Activated T-helper 1 cell treated with anti-CD3 and anti-CD28 coated beads, Interleukin-12 subunit alpha, Interleukin-12 subunit beta, Interleukin-2, Interleukin-4 antibody, amounts not matched to agents 30 ng/mL and 10 ng/mL and 1 ng/mL, durations not matched to agents 14 hours and 24 hours and 36 hours (primary cell): ENCODE results near the gene HLCS. TPM values are rescaled to one million over a fixed set of nuclear protein-coding genes. Genes with fewer than 3 reads are reported as not detected.
"Not testable (repeated sequence)": the region's sequence is repeated elsewhere in the genome, so short reads cannot be mapped to it uniquely, and the experiment has no call there.

Experiments
- DNase-seq: peaks from one replicate; pipeline ENCODE4 v3.0.0; 2021; ENCODE audit warnings: low spot score
- H3K27ac Mint-ChIP-seq: one replicate; pipeline ENCODE4 v1.8.0; 2021; ENCODE audit warnings: mild to moderate bottlenecking, mixed read lengths
- H3K27me3 Mint-ChIP-seq: one replicate; pipeline ENCODE4 v1.8.0; 2022; ENCODE audit warnings: mild to moderate bottlenecking, moderate library complexity, mixed read lengths; ENCODE audit not compliant: insufficient read depth
- H3K36me3 Mint-ChIP-seq: one replicate; pipeline ENCODE4 v1.8.0; 2021; ENCODE audit warnings: low read depth, mixed read lengths
- H3K4me1 Mint-ChIP-seq: one replicate; pipeline ENCODE4 v1.8.0; 2021; ENCODE audit warnings: low read depth, mixed read lengths
- H3K4me3 Mint-ChIP-seq: one replicate; pipeline ENCODE4 v1.8.0; 2021; ENCODE audit warnings: mild to moderate bottlenecking, moderate library complexity, mixed read lengths
- H3K9me3 Mint-ChIP-seq: one replicate; pipeline ENCODE4 v1.8.0; 2021; ENCODE audit warnings: mixed read lengths
- intact Hi-C: fragments of 100-400 bp; cut with micrococcal nuclease; formaldehyde crosslinking; loops from one replicate; pipeline ENCODE4 v1.15.1; 2024
- total RNA-seq: library from RNA; stranded (reverse); gene quantifications from 2 replicates; pipeline ENCODE4 v1.2.3, GENCODE V29; 2022

HLCS gene
- 12.6 and 15.8 TPM in 2 replicates for total RNA-seq

DNA sequence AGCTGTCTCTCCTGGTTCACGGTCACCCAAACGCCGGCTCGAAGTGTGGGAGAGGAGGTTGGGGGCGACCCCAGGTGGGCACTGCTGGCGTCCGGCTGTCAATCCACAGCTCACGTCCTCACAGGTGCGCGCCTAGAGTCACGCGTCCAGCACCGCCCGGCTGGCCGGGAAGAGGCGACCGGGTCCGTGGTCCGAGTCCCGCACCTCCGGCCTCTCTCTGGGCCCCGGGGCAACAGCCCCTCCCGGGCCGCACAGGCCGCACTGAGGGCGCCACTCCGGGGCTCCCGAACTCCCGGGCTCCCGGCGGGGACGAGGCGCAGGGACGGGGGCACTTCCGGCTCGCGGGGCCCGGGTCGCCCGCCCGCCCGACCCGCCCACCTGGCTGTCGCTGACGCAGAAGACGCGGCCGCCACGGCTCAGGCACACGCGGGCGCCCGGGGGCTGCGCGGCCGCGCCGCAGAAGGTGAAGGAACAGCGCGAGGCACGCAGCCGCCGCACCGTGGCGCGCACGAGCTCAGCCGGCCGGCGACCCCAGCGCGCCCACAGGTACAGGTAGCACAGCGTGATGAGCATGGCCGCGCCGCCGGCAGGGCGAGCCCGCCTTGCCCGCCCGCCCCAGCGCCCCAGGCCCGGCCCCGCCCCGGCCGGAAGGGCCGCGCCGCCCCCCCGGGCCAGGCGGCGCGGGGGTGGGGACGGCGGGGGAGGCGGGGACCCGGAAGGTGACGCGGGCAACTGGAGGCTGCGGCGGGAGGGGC is at the start of gene HLCS:
TSS of gene HLCS (minus strand) at position 604 of the 755 bp plus-strand sequence. CDS start at position 573, 31 bp downstream.
- H3K4me1 Mint-ChIP-seq = peaks cover 22% of the 10 kb centered on the region
- peak within 1 kb of the TSS; percentile 93 for H3K4me3 Mint-ChIP-seq
- H3K9me3 Mint-ChIP-seq = no peaks in the 10 kb centered on the region
- intact Hi-C loops = loop anchor here (1.0 to 2.0 kb wide), 4 partner anchors 23 to 301 kb away; partner anchors contain the start of genes PIGP, TTC3 and VPS26C
- peak within 1 kb of the TSS; percentile 90 for H3K27ac Mint-ChIP-seq
- H3K36me3 Mint-ChIP-seq = peaks cover 13% of the 10 kb centered on the region
- H3K27me3 Mint-ChIP-seq = no peaks in the 10 kb centered on the region
- DNase-seq = peak; percentile 69

DNA sequence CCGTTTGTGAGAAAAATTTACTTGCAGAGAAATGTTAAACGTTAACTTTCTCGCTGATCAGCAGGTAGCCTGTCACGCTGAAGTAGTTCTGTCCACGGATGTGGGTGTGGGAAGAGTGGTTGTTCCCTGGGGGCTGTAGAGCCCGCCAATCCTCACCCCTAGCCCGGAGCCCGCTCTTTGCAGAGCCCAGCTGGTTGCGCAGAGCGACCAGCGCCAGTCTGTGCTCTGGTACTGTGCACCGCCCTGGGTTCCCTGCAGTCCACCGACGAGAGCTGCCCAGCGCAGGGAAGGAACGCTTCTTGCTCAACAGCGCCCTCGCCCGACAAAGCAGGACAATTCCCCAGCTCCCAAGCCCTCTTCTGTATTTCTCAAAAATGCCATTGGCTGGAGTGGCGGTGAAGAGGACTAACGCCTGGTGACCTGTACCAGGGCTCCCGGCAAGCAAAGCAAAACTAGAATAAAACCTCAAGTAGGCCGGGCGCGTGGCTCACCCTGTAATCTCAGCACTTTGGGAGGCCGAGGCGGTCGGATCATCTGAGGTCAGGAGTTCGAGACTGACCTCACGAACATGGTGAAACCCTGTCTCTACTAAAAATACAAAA is 43.4 kb upstream of the HLCS start:
- H3K27ac Mint-ChIP-seq = no peak overlapping the region
- DNase-seq = peak; percentile 69
- H3K4me3 Mint-ChIP-seq = peak overlapping the region; percentile 63
- intact Hi-C loops = loop anchor here (1.0 to 10.0 kb wide), 7 partner anchors 21 to 505 kb away; partner anchors contain the start of gene HLCS
- H3K9me3 Mint-ChIP-seq = no peaks in the 10 kb centered on the region
- peaks cover 27% of the 10 kb centered on the region for H3K27me3 Mint-ChIP-seq
- no peaks in the 10 kb centered on the region for H3K36me3 Mint-ChIP-seq
- peaks cover 12% of the 10 kb centered on the region for H3K4me1 Mint-ChIP-seq

DNA sequence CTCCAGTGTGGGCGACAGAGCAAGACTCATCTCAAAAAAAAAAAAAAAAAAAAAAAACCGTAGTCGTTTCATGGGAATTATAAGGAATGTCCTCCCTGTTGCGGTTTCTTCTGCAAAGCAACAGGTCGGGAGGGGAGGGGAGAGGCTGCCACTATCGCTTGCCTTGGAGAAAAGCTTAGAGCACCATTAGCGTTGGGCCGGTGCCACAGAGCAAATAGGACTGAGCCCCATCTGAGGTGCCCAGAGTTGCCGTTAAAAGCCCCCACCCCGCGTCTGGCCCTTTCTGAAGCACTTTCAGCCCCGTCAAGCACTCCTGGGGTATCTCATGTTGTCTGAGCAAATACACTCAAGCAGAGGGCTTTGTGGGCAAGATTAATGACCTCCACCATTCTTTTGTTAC is 42.3 kb upstream of the HLCS start:
- intact Hi-C loops = loop anchor here (5.0 to 10.0 kb wide), 3 partner anchors 296 to 504 kb away; no protein-coding TSS in a partner anchor
- peaks cover 12% of the 10 kb centered on the region for H3K4me1 Mint-ChIP-seq
- no peaks in the 10 kb centered on the region for H3K9me3 Mint-ChIP-seq
- H3K27ac Mint-ChIP-seq = no peak overlapping the region
- DNase-seq = no peak
- H3K36me3 Mint-ChIP-seq = no peaks in the 10 kb centered on the region
- no peak overlapping the region for H3K4me3 Mint-ChIP-seq
- peaks cover 27% of the 10 kb centered on the region for H3K27me3 Mint-ChIP-seq

DNA sequence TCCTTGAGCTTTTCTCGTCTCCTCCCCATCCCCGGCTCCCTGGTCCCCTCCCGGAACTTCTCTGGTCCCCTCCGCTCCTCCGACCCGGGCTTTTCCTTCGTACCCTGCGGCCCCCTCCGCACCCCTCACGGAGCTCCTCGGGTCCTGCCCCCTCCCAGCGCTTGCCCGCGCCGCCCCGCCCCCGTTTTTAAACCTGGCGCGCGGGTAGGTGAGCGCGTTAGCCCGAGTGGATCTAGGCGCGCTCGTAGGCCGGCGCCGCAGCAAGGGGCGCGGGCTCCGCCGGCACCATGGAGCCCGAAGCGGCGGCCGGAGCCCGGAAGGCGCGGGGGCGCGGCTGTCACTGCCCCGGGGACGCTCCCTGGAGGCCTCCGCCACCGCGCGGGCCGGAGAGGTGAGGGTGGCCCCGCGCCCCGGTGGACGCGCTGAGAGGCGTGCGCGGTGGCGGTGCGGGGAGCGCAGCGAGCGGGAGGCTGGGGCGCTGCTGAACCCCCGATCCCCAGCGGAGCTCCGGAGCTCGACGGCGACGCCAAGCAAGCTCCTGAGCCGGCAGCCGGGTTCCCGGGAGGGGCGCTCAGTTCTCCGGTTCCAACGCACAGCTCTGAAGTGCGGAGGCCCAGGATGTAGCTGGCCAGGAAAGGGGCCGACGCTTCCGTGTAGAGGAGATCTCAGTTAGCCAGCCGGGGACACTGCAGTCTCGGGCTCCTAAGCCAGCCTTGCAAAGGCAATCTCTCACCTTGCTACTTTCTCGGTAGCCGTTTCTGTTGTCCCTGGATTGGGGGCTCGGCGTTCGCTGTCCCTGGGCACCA is 40.2 kb upstream of the HLCS start, which contains the start of gene RIPPLY3:
TSS of gene RIPPLY3 (plus strand) at position 217 of the 806 bp plus-strand sequence. CDS start at position 288, 71 bp downstream.
- no peaks in the 10 kb centered on the region for H3K36me3 Mint-ChIP-seq
- peaks cover 15% of the 10 kb centered on the region for H3K4me1 Mint-ChIP-seq
- no peak within 1 kb of the TSS for H3K27ac Mint-ChIP-seq
- no peak for DNase-seq
- peak within 1 kb of the TSS; percentile 61 for H3K4me3 Mint-ChIP-seq
- intact Hi-C loops = loop anchor here (5.0 to 10.0 kb wide), 3 partner anchors 294 to 502 kb away; no protein-coding TSS in a partner anchor
- no peaks in the 10 kb centered on the region for H3K9me3 Mint-ChIP-seq
- peaks cover 23% of the 10 kb centered on the region for H3K27me3 Mint-ChIP-seq

DNA sequence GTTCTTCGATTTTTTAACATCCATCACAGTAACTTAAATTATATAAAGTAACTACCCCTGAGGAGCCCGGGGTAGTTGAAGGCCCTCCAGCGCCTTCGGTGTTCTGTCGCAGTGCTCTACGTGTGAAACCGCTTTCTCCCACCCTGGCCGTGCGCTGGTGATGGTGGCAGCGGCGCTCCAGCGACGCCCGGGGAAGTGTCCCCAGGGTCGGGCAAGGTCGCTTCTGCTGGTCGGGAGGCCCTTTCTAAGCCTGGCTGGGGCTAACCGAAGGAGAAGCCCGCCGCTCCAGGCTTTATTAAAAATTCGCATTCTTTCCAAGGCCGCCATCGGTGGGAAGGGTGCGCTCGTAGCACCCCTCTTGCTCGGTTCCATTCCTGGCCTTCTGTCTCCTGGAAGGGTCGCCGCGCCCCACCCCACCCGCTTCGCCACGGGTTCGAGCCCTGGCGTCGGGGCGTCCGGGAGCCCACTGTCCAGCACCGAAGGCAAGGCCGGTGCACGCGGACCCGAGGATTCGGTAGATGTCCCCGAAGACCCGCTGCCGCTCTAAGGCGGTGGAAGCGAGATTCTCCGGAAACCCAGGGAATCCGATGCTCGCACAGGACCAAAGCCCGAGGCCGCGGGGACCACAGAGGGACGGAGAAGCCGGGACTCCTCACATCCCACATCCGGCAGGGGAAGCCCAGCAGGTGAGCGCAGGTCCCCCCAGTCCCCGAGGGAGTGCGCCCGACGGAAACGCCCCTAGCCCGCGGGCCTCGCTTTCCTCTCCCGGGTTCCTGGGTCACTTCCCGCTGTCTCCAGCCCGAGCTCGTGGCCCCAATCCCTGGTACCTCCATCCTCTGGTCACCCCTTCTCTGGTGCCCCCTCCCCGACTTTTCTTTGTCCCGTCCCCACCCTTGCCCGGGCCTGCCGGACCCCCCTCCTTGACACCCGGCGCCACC is 39.3 kb upstream of the HLCS start:
- Mint-ChIP-seq H3K4me3 (peak overlapping the region; percentile 22), H3K4me1 (peaks cover 20% of the 10 kb centered on the region), H3K9me3 (no peaks in the 10 kb centered on the region), H3K27me3 (peaks cover 23% of the 10 kb centered on the region), H3K27ac (no peak overlapping the region), H3K36me3 (no peaks in the 10 kb centered on the region)
- no peak for DNase-seq
- intact Hi-C loops = loop anchor here (5.0 to 10.0 kb wide), 3 partner anchors 294 to 501 kb away; no protein-coding TSS in a partner anchor

DNA sequence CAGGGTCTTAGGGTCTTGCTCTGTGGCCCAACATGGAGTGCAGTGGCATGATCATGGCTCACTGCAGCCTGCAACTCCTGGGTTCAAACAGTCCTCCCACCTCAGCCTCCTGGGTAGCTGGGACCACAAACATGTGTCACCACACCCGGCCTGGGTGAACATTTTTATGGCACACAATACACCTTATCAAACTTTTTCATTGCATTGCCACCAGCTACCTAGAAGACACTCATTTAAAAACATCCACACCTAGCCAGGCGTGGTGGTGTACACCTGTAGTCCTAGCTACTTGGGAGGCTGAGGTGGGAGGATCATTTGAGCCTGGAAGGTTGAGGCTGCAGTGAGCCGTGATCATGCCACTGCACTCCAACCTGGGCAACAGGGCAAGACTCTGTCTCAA is 37.4 kb upstream of the HLCS start:
- H3K36me3 Mint-ChIP-seq, H3K27ac Mint-ChIP-seq, DNase-seq, H3K4me3 Mint-ChIP-seq, H3K9me3 Mint-ChIP-seq, H3K4me1 Mint-ChIP-seq: not testable (repeated sequence)
- H3K27me3 Mint-ChIP-seq = peaks cover 13% of the 10 kb centered on the region
- intact Hi-C loops = loop anchor here (10.0 kb wide), 1 partner anchor 499 kb away; no protein-coding TSS in a partner anchor

DNA sequence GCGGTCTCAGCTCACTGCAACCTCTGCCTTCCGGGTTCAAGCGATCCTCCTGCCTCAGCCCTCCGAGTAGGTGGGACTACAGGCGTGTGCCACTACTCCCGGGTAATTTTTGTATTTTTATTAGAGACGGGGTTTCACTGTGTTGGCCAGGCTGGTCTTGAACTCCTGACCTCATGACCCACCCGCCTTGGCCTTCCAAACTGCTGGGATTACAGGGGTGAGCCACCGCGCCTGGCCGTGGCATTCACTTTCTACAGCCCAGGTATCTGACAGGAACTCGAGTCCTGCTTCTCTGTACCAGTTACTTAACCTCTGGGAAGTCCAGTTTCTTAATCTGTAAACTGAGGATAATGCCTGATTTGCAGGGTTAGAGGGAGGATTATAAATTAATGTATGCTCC is 36.4 kb upstream of the HLCS start:
- not testable (repeated sequence) for H3K4me1 Mint-ChIP-seq, H3K27ac Mint-ChIP-seq, H3K36me3 Mint-ChIP-seq, H3K27me3 Mint-ChIP-seq, DNase-seq, H3K4me3 Mint-ChIP-seq, H3K9me3 Mint-ChIP-seq
- intact Hi-C loops = loop anchor here (10.0 kb wide), 1 partner anchor 498 kb away; no protein-coding TSS in a partner anchor

DNA sequence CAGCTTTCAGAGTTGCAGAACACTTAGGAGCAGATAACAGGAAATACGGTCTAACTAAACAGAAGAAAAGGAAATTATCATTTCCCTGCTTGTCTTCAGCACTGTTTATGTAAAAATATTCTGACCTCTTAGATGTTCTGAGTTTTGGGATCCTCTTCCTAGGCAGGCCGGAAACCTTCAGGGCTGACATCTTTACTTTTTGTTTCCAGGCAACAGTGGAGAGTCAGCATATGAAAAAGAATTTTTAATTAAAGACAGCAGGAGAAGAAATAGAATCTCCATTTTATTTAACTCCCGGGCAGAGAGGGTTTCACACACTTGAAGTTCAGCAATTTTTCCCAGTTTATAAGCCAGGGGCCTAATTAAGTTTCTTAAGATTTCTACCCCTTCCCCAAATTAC is 35.0 kb upstream of the HLCS start:
- no peaks in the 10 kb centered on the region for H3K36me3 Mint-ChIP-seq
- H3K9me3 Mint-ChIP-seq = no peaks in the 10 kb centered on the region
- H3K4me1 Mint-ChIP-seq = peaks cover 9% of the 10 kb centered on the region
- intact Hi-C loops = loop anchor here (10.0 kb wide), 1 partner anchor 497 kb away; no protein-coding TSS in a partner anchor
- H3K4me3 Mint-ChIP-seq = no peak overlapping the region
- no peak overlapping the region for H3K27ac Mint-ChIP-seq
- DNase-seq = no peak
- peaks cover 6% of the 10 kb centered on the region for H3K27me3 Mint-ChIP-seq

DNA sequence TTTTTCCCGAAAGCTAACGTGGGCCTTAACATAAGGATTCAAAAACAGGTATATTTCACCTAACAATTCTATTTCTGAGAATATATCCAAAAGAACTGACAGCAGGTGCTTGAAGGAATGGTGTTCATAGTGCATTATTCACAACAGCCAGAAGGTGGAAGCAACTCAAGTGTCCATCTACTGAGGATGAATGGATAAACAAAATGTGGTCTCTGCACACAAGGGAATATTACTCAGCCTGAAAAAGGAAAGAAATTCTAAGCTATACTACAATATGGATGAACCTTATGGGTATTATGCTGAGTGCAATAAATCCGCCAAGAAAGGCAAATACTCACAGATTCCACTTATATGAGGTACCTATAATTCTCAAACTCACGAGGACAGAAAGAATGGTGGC is 33.9 kb upstream of the HLCS start:
- H3K27me3 Mint-ChIP-seq = peaks cover 7% of the 10 kb centered on the region
- H3K36me3 Mint-ChIP-seq = no peaks in the 10 kb centered on the region
- no peak overlapping the region for H3K4me3 Mint-ChIP-seq
- H3K9me3 Mint-ChIP-seq = no peaks in the 10 kb centered on the region
- DNase-seq = no peak
- intact Hi-C loops = loop anchor here (10.0 kb wide), 1 partner anchor 496 kb away; no protein-coding TSS in a partner anchor
- peaks cover 9% of the 10 kb centered on the region for H3K4me1 Mint-ChIP-seq
- no peak overlapping the region for H3K27ac Mint-ChIP-seq

DNA sequence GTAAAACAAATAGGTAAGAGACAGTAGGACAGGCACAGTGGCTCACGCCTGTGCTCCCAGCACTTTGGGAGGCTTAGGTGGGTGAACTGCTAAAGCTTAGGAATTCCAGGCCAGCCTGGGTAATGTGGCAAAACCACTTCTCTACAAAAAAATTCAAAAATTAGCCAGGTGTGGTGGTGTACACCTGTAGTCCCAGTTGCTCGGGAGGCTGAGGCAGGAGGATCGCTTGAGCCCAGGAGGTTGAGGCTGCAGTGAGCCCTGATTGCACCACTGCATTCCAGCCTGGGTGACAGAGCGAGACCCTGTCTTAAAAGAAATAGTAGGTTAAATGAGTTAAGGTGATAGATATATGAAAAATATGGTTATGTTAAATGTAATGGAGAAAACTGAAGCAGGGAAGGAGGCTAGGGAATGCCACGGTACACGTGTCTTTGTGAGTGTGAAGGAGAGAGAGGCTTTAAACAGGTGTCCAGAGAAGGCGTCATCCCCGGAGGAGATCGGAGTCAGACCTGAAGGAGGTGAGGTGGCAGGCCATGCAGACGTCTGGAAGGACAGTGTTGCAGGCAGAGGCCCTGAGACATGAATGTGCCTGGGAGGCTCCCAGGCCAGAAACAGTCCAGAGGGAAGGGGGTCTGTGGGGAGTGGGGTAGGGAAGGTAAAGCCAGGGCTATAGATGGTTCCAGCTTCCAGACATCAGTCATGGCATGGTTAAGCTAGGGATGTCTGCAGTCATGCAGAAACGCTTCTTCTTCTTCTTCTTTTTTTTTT is 32.8 kb upstream of the HLCS start:
- intact Hi-C loops = no loop called here
- no peaks in the 10 kb centered on the region for H3K9me3 Mint-ChIP-seq
- peaks cover 9% of the 10 kb centered on the region for H3K4me1 Mint-ChIP-seq
- peaks cover 7% of the 10 kb centered on the region for H3K27me3 Mint-ChIP-seq
- H3K4me3 Mint-ChIP-seq = no peak overlapping the region
- H3K36me3 Mint-ChIP-seq = no peaks in the 10 kb centered on the region
- no peak for DNase-seq
- no peak overlapping the region for H3K27ac Mint-ChIP-seq

DNA sequence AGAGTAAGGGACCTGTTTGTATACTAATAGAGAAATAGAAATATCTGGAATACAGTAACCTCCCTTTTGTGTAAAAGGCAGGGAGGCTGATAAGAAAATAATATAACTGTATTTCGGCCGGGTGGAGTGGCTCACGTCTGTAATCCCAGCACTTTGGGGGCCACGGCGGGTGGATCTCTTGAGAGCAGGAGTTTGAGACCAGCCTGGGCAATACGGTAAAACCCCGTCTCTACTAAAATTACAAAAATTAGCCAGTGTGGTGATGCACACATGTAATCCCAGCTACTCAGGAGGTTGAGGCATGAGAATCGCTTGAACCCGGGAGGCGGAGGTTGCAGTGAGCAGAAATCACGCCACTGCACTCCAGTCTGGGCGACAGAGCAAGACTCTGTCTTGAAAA is 28.8 kb upstream of the HLCS start:
- H3K4me3 Mint-ChIP-seq, H3K9me3 Mint-ChIP-seq, H3K27ac Mint-ChIP-seq, DNase-seq, H3K36me3 Mint-ChIP-seq, H3K27me3 Mint-ChIP-seq, H3K4me1 Mint-ChIP-seq, intact Hi-C loops: not testable (repeated sequence)
